Mesenchymal stem cell (in vitro differentiated cells and primary cell): ENCODE results near the gene PCMT1.

Experiments
- DNase-seq: peaks from one replicate; pipeline ENCODE4 v3.0.0-alpha.2; 2013
- H2AFZ ChIP-seq: one replicate; pipeline ENCODE4 v1.6.1; 2013; ENCODE audit warnings: low read depth, mild to moderate bottlenecking, control low read depth, inconsistent platforms, low read length, moderate library complexity
- H2AK5ac ChIP-seq: 2 replicates; pipeline ENCODE4 v1.6.1; 2013; ENCODE audit warnings: low read length, moderate library complexity, mild to moderate bottlenecking, inconsistent platforms; ENCODE audit not compliant: severe bottlenecking
- H2BK120ac ChIP-seq: one replicate; pipeline ENCODE4 v1.6.1; 2013; ENCODE audit warnings: low read depth, mild to moderate bottlenecking, inconsistent platforms, low read length, moderate library complexity
- H2BK12ac ChIP-seq, 2 experiments: one replicate each; pipeline ENCODE4 v1.6.1; 2013; ENCODE audit warnings: inconsistent platforms in 2 of 2, low read length in 2 of 2, mild to moderate bottlenecking in 2 of 2, moderate library complexity in 2 of 2, control low read depth in 1 of 2
- H2BK15ac ChIP-seq: one replicate; pipeline ENCODE4 v1.6.1; 2013; ENCODE audit warnings: mild to moderate bottlenecking, low read depth, inconsistent platforms; ENCODE audit not compliant: poor library complexity, severe bottlenecking
- H2BK5ac ChIP-seq: 2 replicates; pipeline ENCODE4 v1.6.1; 2013; ENCODE audit warnings: low read depth, mild to moderate bottlenecking, low read length, control low read depth, inconsistent platforms; ENCODE audit not compliant: poor library complexity, severe bottlenecking
- H3K14ac ChIP-seq, 2 experiments: one replicate each; pipeline ENCODE4 v1.6.1; 2013; ENCODE audit warnings: inconsistent platforms in 2 of 2, low read length in 2 of 2, control low read depth in 1 of 2, mild to moderate bottlenecking in 1 of 2, moderate library complexity in 1 of 2
- H3K18ac ChIP-seq, 2 experiments: one replicate each; pipeline ENCODE4 v1.6.1; 2013; ENCODE audit warnings: inconsistent platforms in 2 of 2, low read length in 2 of 2, control low read depth in 1 of 2, low read depth in 1 of 2, mild to moderate bottlenecking in 1 of 2
- H3K23ac ChIP-seq, 2 experiments: one replicate each; pipeline ENCODE4 v1.6.1; 2013; ENCODE audit warnings: inconsistent platforms in 2 of 2, low read length in 2 of 2, mild to moderate bottlenecking in 2 of 2, moderate library complexity in 2 of 2, control low read depth in 1 of 2
- H3K27ac ChIP-seq: 2 replicates; pipeline ENCODE4 v1.5.1; 2013; ENCODE audit warnings: mild to moderate bottlenecking, moderate library complexity, low read length, control low read depth, inconsistent platforms; ENCODE audit not compliant: poor library complexity, severe bottlenecking
- H3K27me3 ChIP-seq, 2 experiments: 2 replicates each; pipeline versions ENCODE4 v1.6.1 to v1.7.0; 2013; ENCODE audit warnings: low read length in 2 of 2, mild to moderate bottlenecking in 2 of 2, moderate library complexity in 2 of 2, control low read depth in 1 of 2, inconsistent platforms in 1 of 2; ENCODE audit not compliant: control insufficient read depth in 1 of 2, insufficient read depth in 1 of 2
- H3K36me3 ChIP-seq, 2 experiments: 2 replicates each; pipeline versions ENCODE4 v1.6.1 to v1.7.0; 2013; ENCODE audit warnings: low read length in 2 of 2, control low read depth in 1 of 2, inconsistent platforms in 1 of 2, low read depth in 1 of 2, mild to moderate bottlenecking in 1 of 2; ENCODE audit not compliant: insufficient read depth in 2 of 2, control insufficient read depth in 1 of 2
- H3K4ac ChIP-seq, 2 experiments: one replicate each; pipeline ENCODE4 v1.6.1; 2013; ENCODE audit warnings: inconsistent platforms in 2 of 2, low read length in 2 of 2, mild to moderate bottlenecking in 2 of 2, moderate library complexity in 2 of 2, control low read depth in 1 of 2, low read depth in 1 of 2
- H3K4me1 ChIP-seq: 2 replicates; pipeline ENCODE4 v1.6.1; 2013; ENCODE audit warnings: low read depth, low read length, control low read depth; ENCODE audit not compliant: control insufficient read depth, insufficient read depth
- H3K4me2 ChIP-seq: 2 replicates; pipeline ENCODE4 v1.6.1; 2013; ENCODE audit warnings: low read length, mild to moderate bottlenecking, inconsistent platforms; ENCODE audit not compliant: poor library complexity, severe bottlenecking
- H3K4me3 ChIP-seq, 2 experiments: 2 replicates each; pipeline versions ENCODE4 v1.5.1 to v1.7.0; 2013; ENCODE audit warnings: low read length in 2 of 2, mild to moderate bottlenecking in 2 of 2, control low read depth in 1 of 2, low read depth in 1 of 2; ENCODE audit not compliant: insufficient read depth in 1 of 2
- H3K79me1 ChIP-seq: replicated peaks from 2 replicates; pipeline ENCODE4 v1.6.1; 2013; ENCODE audit warnings: mild to moderate bottlenecking, control low read depth, low read length, inconsistent platforms; ENCODE audit not compliant: poor library complexity, severe bottlenecking
- H3K9ac ChIP-seq: 2 replicates; pipeline ENCODE4 v1.7.0; 2013; ENCODE audit warnings: mild to moderate bottlenecking, low read length, moderate library complexity
- H3K9me3 ChIP-seq: 2 replicates; pipeline ENCODE4 v1.7.0; 2013; ENCODE audit warnings: mild to moderate bottlenecking, low read length; ENCODE audit not compliant: control insufficient read depth
- H4K8ac ChIP-seq: one replicate; pipeline ENCODE4 v1.6.1; 2013; ENCODE audit warnings: inconsistent platforms, mild to moderate bottlenecking, low read length, moderate library complexity
- H4K91ac ChIP-seq: one replicate; pipeline ENCODE4 v1.6.1; 2013; ENCODE audit warnings: mild to moderate bottlenecking, low read length, inconsistent platforms
- WGBS: methylation state at CpG from one replicate; pipeline ENCODE4 v1.1.7; 2013; ENCODE audit warnings: mixed read lengths; 5-methylcytosine and 5-hydroxymethylcytosine counted together

Gene PCMT1

DNA sequence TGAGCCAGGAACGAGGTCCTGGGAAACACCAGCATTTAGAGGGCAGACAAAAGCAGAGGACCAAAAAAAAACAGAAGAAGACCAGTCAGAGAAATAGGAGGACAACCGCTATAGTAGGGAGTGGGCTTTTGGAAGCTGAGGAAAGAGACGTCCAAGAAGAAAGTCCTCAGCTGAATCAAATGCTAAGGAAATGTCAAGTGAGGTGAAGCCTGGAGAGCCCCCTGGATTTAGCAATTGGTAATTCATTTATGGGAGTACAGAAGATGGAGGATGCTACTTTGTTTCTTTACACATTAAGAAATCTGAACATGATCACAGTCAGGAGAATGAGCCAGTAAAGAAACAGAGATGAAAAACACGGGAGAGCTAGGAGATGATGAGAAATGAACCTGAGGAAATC is 73.5 kb downstream of the PCMT1 start:
- no peak for DNase-seq
- H3K4me3 ChIP-seq = no peak overlapping the region
- peak overlapping the region in 1 of 2 experiments; percentile 40 for H3K23ac ChIP-seq
- H2BK15ac ChIP-seq = no peak overlapping the region
- H4K8ac ChIP-seq = no peak overlapping the region
- no peak overlapping the region for H2AFZ ChIP-seq
- H3K27ac ChIP-seq = no peak overlapping the region
- no peak overlapping the region for H2BK120ac ChIP-seq
- no peaks in the 10 kb centered on the region for H3K9me3 ChIP-seq
- no peak overlapping the region for H3K18ac ChIP-seq
- H3K79me1 ChIP-seq = no peaks in the 10 kb centered on the region
- H3K4me1 ChIP-seq = no peaks in the 10 kb centered on the region
- peaks cover 5 to 80% of the 10 kb centered on the region in 2 experiments for H3K36me3 ChIP-seq
- no peak overlapping the region for H3K4me2 ChIP-seq
- WGBS = 94% methylated on average over 4 of the region's 4 CpGs
- no peaks in the 10 kb centered on the region for H3K27me3 ChIP-seq
- no peak overlapping the region for H2BK5ac ChIP-seq
- H2BK12ac ChIP-seq = no peak overlapping the region
- H3K4ac ChIP-seq = no peak overlapping the region
- no peak overlapping the region for H3K14ac ChIP-seq
- H2AK5ac ChIP-seq = no peak overlapping the region
- no peak overlapping the region for H4K91ac ChIP-seq
- no peak overlapping the region for H3K9ac ChIP-seq

DNA sequence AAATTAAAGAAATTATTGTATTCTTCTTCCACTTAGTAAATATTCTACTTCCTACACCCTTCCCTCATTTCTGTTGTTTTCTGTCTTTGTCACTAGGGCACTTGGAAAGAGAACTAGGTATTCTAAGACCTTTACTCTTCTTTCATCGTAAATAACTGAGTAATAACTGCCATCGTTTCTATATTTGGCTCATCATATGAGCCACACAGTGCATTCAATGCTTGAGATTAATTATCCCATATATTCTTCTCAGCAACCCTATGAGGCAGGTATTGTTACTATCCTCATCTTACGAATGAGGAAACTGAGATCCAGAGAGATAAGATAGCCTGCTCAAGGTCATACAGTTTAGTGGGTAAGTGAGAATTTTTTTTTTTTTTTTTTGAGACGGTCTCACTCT is 75.8 kb downstream of the PCMT1 start:
- H2AFZ ChIP-seq = no peak overlapping the region
- no peaks in the 10 kb centered on the region for H3K27me3 ChIP-seq
- H3K4me1 ChIP-seq = no peaks in the 10 kb centered on the region
- H3K4ac ChIP-seq = no peak overlapping the region
- no peak overlapping the region for H3K9ac ChIP-seq
- H2BK5ac ChIP-seq = no peak overlapping the region
- no peak overlapping the region for H3K23ac ChIP-seq
- peaks cover 5 to 70% of the 10 kb centered on the region in 2 experiments for H3K36me3 ChIP-seq
- no peak overlapping the region for H4K8ac ChIP-seq
- no peaks in the 10 kb centered on the region for H3K79me1 ChIP-seq
- no peak overlapping the region for H3K14ac ChIP-seq
- 97% methylated on average over 3 of the region's 4 CpGs for WGBS
- H4K91ac ChIP-seq = no peak overlapping the region
- no peak overlapping the region for H3K4me2 ChIP-seq
- no peak overlapping the region for H3K18ac ChIP-seq
- no peak overlapping the region for H3K4me3 ChIP-seq
- no peak overlapping the region for H2BK15ac ChIP-seq
- H2AK5ac ChIP-seq = no peak overlapping the region
- DNase-seq = no peak
- H2BK12ac ChIP-seq = no peak overlapping the region
- H3K27ac ChIP-seq = no peak overlapping the region
- H3K9me3 ChIP-seq = no peaks in the 10 kb centered on the region
- no peak overlapping the region for H2BK120ac ChIP-seq

DNA sequence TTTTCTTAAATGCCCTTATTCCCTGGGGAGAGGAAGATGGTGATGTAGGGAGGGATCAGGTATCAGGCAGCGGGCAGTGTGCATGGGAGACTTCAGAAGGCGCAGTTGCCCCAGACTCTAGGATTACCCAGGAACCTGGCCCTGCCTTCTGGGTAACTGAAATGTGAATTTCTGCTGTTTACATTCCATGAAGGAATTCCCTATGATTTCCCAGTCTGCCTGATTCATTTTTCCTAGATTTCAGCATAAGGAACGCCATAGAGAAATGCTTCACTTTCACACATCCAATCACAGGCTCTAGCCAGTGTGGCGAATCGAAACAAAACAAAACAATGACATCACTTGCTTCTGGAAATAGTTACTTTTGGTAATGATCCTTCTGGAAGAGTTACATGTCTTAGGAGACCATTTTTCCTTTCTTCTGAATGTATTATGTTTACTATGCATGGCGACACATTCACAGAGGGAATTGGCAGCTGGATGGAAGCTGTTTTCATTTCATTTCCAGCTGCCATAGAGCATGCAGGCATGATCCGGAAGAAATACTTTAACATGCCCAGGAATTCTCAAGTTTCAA is 81.3 kb downstream of the PCMT1 start:
- peaks cover 2% of the 10 kb centered on the region for H3K4me1 ChIP-seq
- H2BK12ac ChIP-seq = no peak overlapping the region
- H2BK120ac ChIP-seq = no peak overlapping the region
- no peaks in the 10 kb centered on the region for H3K9me3 ChIP-seq
- no peak overlapping the region for H2BK5ac ChIP-seq
- no peak overlapping the region for H4K91ac ChIP-seq
- H3K4me3 ChIP-seq = peak overlapping the region in 1 of 2 experiments; percentile 44
- no peak overlapping the region for H3K4me2 ChIP-seq
- H2AFZ ChIP-seq = no peak overlapping the region
- H3K36me3 ChIP-seq = peaks cover 6 to 47% of the 10 kb centered on the region in 2 experiments
- no peak overlapping the region for H3K14ac ChIP-seq
- H3K23ac ChIP-seq = no peak overlapping the region
- peak; percentile 39 for DNase-seq
- H3K27me3 ChIP-seq = no peaks in the 10 kb centered on the region
- no peak overlapping the region for H3K18ac ChIP-seq
- no peak overlapping the region for H2AK5ac ChIP-seq
- 98% methylated on average over 4 of the region's 7 CpGs for WGBS
- H3K79me1 ChIP-seq = no peaks in the 10 kb centered on the region
- no peak overlapping the region for H4K8ac ChIP-seq
- H3K27ac ChIP-seq = no peak overlapping the region
- no peak overlapping the region for H2BK15ac ChIP-seq
- H3K9ac ChIP-seq = peak overlapping the region; percentile 76
- no peak overlapping the region for H3K4ac ChIP-seq

DNA sequence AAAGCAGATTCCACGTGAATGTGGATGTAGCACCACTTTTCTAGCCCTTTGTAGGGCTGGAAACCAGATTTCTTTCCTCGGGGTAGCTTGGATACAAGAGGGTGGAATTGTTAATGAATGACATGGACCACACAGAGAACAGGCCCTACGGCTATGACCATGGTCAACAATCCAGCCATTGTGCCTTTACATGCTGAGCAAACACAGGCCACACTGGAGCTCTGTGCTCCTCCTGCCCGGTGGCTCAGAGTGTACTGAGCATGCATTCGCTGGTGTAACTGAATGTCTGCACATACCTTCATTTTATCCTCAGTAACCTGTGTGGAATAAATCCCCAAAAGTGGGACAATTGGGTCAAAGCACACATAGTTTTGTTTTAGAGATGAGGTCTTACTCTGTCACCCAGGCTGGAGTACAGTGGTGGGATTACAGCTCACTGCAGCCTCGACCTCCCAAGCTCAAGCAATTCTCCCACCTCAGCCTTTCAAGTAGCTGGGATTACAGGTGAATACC is 81.8 kb downstream of the PCMT1 start:
- H2BK120ac ChIP-seq = no peak overlapping the region
- H3K4me3 ChIP-seq = peak overlapping the region in 1 of 2 experiments; percentile 44
- no peak overlapping the region for H3K27ac ChIP-seq
- H4K91ac ChIP-seq = peak overlapping the region; percentile 75
- H3K4me2 ChIP-seq = no peak overlapping the region
- H3K4ac ChIP-seq = no peak overlapping the region
- peak overlapping the region; percentile 76 for H3K9ac ChIP-seq
- H2BK5ac ChIP-seq = no peak overlapping the region
- DNase-seq = no peak
- no peaks in the 10 kb centered on the region for H3K27me3 ChIP-seq
- H2BK15ac ChIP-seq = no peak overlapping the region
- H2AK5ac ChIP-seq = no peak overlapping the region
- H3K23ac ChIP-seq = no peak overlapping the region
- H3K4me1 ChIP-seq = peaks cover 2% of the 10 kb centered on the region
- H2BK12ac ChIP-seq = no peak overlapping the region
- H3K14ac ChIP-seq = no peak overlapping the region
- no peak overlapping the region for H2AFZ ChIP-seq
- 95% methylated on average over 5 of the region's 6 CpGs for WGBS
- H4K8ac ChIP-seq = peak overlapping the region; percentile 5
- no peaks in the 10 kb centered on the region for H3K9me3 ChIP-seq
- peaks cover 3 to 47% of the 10 kb centered on the region in 2 experiments for H3K36me3 ChIP-seq
- H3K79me1 ChIP-seq = no peaks in the 10 kb centered on the region
- H3K18ac ChIP-seq = no peak overlapping the region
